Large intestine (tissue), 3 donors: ENCODE measurements around the gene DCLK1. TPM values are rescaled to one million over a fixed set of nuclear protein-coding genes. Genes with fewer than 3 reads are reported as not detected.

Experiments used
- DNase-seq, 2 donors: peaks; one replicate each; pipeline versions ENCODE4 v3.0.0 to v3.0.0-alpha.2; 2013
- H3K27ac ChIP-seq: one replicate; pipeline ENCODE4 v1.5.1; 2013; ENCODE audit warnings: low read length
- H3K27me3 ChIP-seq: 2 replicates; pipeline ENCODE4 v1.6.1; 2013; ENCODE audit warnings: low read length; ENCODE audit not compliant: control insufficient read depth, insufficient read depth
- H3K36me3 ChIP-seq: 2 replicates; pipeline ENCODE4 v1.6.1; 2013; ENCODE audit warnings: low read length; ENCODE audit not compliant: control insufficient read depth, insufficient read depth
- H3K4me1 ChIP-seq: one replicate; pipeline ENCODE4 v1.6.1; 2013; ENCODE audit warnings: low read length; ENCODE audit not compliant: control insufficient read depth, insufficient read depth
- H3K4me3 ChIP-seq: one replicate; pipeline ENCODE4 v1.5.1; 2013; ENCODE audit warnings: low read length
- H3K9me3 ChIP-seq: one replicate; pipeline ENCODE4 v1.6.1; 2013; ENCODE audit warnings: mild to moderate bottlenecking, low read depth, low read length, moderate library complexity; ENCODE audit not compliant: control insufficient read depth
- WGBS: methylation state at CpG from one replicate; pipeline ENCODE4 v1.1.5; 2013; ENCODE audit warnings: low lambda C conversion rate; ENCODE audit not compliant: insufficient coverage; 5-methylcytosine and 5-hydroxymethylcytosine counted together
- polyA plus RNA-seq: library from polyadenylated mRNA; unstranded; fragments of 120-200 nt; gene quantifications from one replicate; pipeline ENCODE4 v1.2.1, GENCODE V29; 2013

DCLK1 gene
- polyA plus RNA-seq, 1 donor, result 12.2 TPM

GRCh38 chr13:35822666-35823065 is 308.5 kb downstream of the DCLK1 start:
- no peak for DNase-seq
- Histone ChIP-seq H3K9me3 (no peaks in the 10 kb centered on the region), H3K4me3 (no peak overlapping the region), H3K27ac (no peak overlapping the region), H3K27me3 (no peaks in the 10 kb centered on the region), H3K36me3 (no peaks in the 10 kb centered on the region), H3K4me1 (no peaks in the 10 kb centered on the region)
- WGBS, result no CpG with 5 or more reads among the region's 7 CpGs

GRCh38 chr13:35818633-35819067 is 312.5 kb downstream of the DCLK1 start:
- no peak overlapping the region for H3K4me3 ChIP-seq
- H3K4me1 ChIP-seq, result no peaks in the 10 kb centered on the region
- H3K36me3 ChIP-seq, result no peaks in the 10 kb centered on the region
- WGBS, result no CpG with 5 or more reads among the region's 3 CpGs
- no peak overlapping the region for H3K27ac ChIP-seq
- no peaks in the 10 kb centered on the region for H3K27me3 ChIP-seq
- peak in 1 of 2 donors; percentile 6 for DNase-seq
- H3K9me3 ChIP-seq, result no peaks in the 10 kb centered on the region

- Histone ChIP-seq H3K4me1 (no peaks in the 10 kb centered on the region), H3K27me3 (no peaks in the 10 kb centered on the region), H3K4me3 (no peak overlapping the region), H3K36me3 (no peaks in the 10 kb centered on the region), H3K9me3 (no peaks in the 10 kb centered on the region), H3K27ac (no peak overlapping the region)
- WGBS, result 66% methylated on average over 2 of the region's 5 CpGs
- DNase-seq, result no peak
Observed at GRCh38 chr13:35817642-35818607, 313.3 kb downstream of the DCLK1 start.

GRCh38 chr13:35814605-35815011 is 316.6 kb downstream of the DCLK1 start:
- WGBS, result 60% methylated on average over 1 of the region's 1 CpG
- no peak for DNase-seq
- H3K4me1 ChIP-seq, result no peaks in the 10 kb centered on the region
- no peak overlapping the region for H3K27ac ChIP-seq
- H3K4me3 ChIP-seq, result no peak overlapping the region
- no peaks in the 10 kb centered on the region for H3K36me3 ChIP-seq
- H3K27me3 ChIP-seq, result no peaks in the 10 kb centered on the region
- no peaks in the 10 kb centered on the region for H3K9me3 ChIP-seq

GRCh38 chr13:35812736-35813135 is 318.4 kb downstream of the DCLK1 start:
- H3K36me3 ChIP-seq, result no peaks in the 10 kb centered on the region
- no peak for DNase-seq
- H3K9me3 ChIP-seq, result no peaks in the 10 kb centered on the region
- H3K4me3 ChIP-seq, result no peak overlapping the region
- H3K27me3 ChIP-seq, result no peaks in the 10 kb centered on the region
- 90% methylated on average over 2 of the region's 6 CpGs for WGBS
- H3K4me1 ChIP-seq, result no peaks in the 10 kb centered on the region
- no peak overlapping the region for H3K27ac ChIP-seq

- 100% methylated on average over 1 of the region's 4 CpGs for WGBS
Observed at GRCh38 chr13:35810321-35810720, 320.9 kb downstream of the DCLK1 start.

GRCh38 chr13:35808846-35809245 is 322.3 kb downstream of the DCLK1 start:
- no peaks in the 10 kb centered on the region for H3K4me1 ChIP-seq
- no peak overlapping the region for H3K27ac ChIP-seq
- DNase-seq, result no peak
- no peaks in the 10 kb centered on the region for H3K36me3 ChIP-seq
- H3K9me3 ChIP-seq, result no peaks in the 10 kb centered on the region
- peaks cover 2% of the 10 kb centered on the region for H3K27me3 ChIP-seq
- 100% methylated on average over 1 of the region's 6 CpGs for WGBS
- H3K4me3 ChIP-seq, result no peak overlapping the region

More at GRCh38 chr13:35810321-35810720, 320.9 kb downstream of the DCLK1 start:
- H3K27ac ChIP-seq, result no peak overlapping the region
- no peak for DNase-seq
- no peaks in the 10 kb centered on the region for H3K4me1 ChIP-seq
- H3K27me3 ChIP-seq, result peaks cover 2% of the 10 kb centered on the region
- H3K4me3 ChIP-seq, result no peak overlapping the region
- no peaks in the 10 kb centered on the region for H3K9me3 ChIP-seq
- no peaks in the 10 kb centered on the region for H3K36me3 ChIP-seq

- Histone ChIP-seq H3K27me3 (peaks cover 2% of the 10 kb centered on the region), H3K36me3 (no peaks in the 10 kb centered on the region), H3K27ac (no peak overlapping the region), H3K4me1 (no peaks in the 10 kb centered on the region), H3K9me3 (no peaks in the 10 kb centered on the region), H3K4me3 (no peak overlapping the region)
- no peak for DNase-seq
- WGBS, result 100% methylated on average over 2 of the region's 5 CpGs
Observed at GRCh38 chr13:35804901-35805300, 326.3 kb downstream of the DCLK1 start.

GRCh38 chr13:35797991-35798390 is 333.2 kb downstream of the DCLK1 start:
- Histone ChIP-seq H3K27ac (no peak overlapping the region), H3K9me3 (no peaks in the 10 kb centered on the region), H3K4me1 (no peaks in the 10 kb centered on the region), H3K27me3 (no peaks in the 10 kb centered on the region), H3K36me3 (no peaks in the 10 kb centered on the region), H3K4me3 (no peak overlapping the region)
- 100% methylated on average over 1 of the region's 7 CpGs for WGBS
- no peak for DNase-seq

GRCh38 chr13:35797244-35797643 is 333.9 kb downstream of the DCLK1 start:
- no peaks in the 10 kb centered on the region for H3K4me1 ChIP-seq
- H3K4me3 ChIP-seq, result no peak overlapping the region
- no peaks in the 10 kb centered on the region for H3K27me3 ChIP-seq
- DNase-seq, result no peak
- no CpG with 5 or more reads among the region's 2 CpGs for WGBS
- H3K9me3 ChIP-seq, result no peaks in the 10 kb centered on the region
- no peaks in the 10 kb centered on the region for H3K36me3 ChIP-seq
- H3K27ac ChIP-seq, result no peak overlapping the region
